ENCODE results near the gene WDR33.
"Not testable (repeated sequence)": the region's sequence is repeated elsewhere in the genome, so short reads cannot be mapped to it uniquely, and the experiment has no call there.

WDR33 gene

DNA sequence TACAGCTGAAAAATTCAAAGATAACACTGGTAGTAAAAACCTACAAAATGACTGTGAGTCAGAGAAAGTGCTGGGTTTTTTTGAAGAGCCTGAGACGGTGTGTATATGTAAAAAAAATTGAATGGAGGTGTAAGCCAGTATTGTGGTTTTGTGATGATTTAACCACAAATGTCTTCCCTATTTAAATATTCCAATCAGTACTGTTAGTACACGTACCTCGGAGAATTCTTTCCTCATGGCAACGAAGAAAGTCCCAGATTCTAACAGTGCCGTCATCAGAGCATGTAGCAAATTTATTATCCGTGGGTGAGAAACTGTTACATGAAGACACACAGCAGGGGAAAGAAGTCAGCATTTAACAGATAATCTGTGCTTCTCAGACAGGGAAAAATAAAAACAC lies 48.1 kb downstream of the WDR33 start:
- no peak overlapping the region for H3K4me3 ChIP-seq
- no peak overlapping the region for H3K27ac ChIP-seq
- TF ChIP-seq, protein P1, sequence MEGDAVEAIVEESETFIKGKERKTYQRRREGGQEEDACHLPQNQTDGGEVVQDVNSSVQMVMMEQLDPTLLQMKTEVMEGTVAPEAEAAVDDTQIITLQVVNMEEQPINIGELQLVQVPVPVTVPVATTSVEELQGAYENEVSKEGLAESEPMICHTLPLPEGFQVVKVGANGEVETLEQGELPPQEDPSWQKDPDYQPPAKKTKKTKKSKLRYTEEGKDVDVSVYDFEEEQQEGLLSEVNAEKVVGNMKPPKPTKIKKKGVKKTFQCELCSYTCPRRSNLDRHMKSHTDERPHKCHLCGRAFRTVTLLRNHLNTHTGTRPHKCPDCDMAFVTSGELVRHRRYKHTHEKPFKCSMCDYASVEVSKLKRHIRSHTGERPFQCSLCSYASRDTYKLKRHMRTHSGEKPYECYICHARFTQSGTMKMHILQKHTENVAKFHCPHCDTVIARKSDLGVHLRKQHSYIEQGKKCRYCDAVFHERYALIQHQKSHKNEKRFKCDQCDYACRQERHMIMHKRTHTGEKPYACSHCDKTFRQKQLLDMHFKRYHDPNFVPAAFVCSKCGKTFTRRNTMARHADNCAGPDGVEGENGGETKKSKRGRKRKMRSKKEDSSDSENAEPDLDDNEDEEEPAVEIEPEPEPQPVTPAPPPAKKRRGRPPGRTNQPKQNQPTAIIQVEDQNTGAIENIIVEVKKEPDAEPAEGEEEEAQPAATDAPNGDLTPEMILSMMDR (IDR thresholded peaks at IDR 0.05), result no peak
- DNase-seq (ENCODE audit: low spot score), result no peak

DNA sequence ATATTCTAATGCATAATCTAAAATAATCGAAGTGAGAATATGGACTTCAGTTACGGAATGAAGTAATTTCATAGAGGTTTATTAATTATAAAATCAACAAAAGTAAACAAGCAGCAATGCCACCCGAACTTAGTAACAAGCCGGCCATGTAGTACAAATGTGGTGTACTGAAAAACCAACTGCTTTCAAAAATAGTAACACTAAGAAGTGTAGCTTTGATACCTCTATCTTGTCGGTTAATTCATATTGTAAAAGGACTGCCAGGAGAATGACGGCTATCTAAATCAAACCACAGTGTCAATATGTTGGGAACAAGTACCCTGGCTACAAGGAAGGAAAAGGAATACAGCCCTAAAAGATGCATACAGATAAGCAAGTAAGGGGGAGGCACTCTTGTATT lies 48.5 kb downstream of the WDR33 start:
- no peak for DNase-seq (ENCODE audit: low spot score)
- TF ChIP-seq, protein P1 (IDR thresholded peaks at IDR 0.05), result no peak
- Histone ChIP-seq H3K27ac (no peak overlapping the region), H3K4me3 (no peak overlapping the region)

DNA sequence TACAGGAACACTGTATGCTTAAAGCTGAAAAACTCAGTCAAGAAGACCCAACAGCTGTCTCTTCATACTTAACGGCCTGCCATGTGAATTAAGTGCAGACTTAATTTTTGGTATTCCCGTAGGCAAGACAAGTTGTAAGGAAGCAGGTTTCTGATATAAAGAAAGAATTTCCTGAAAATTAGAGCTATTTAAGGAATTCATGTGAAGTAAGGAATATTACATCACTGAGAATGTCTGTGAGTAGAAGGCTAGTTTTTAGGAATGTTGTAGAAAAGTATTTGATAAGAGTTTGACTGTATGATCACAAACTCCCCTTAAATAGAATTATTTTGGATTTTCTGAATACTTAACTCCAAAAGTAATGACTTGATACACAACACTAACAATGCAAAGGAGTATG lies 51.0 kb downstream of the WDR33 start:
- TF ChIP-seq, protein P1 (IDR thresholded peaks at IDR 0.05), result no peak
- Histone ChIP-seq H3K27ac (no peak overlapping the region), H3K4me3 (no peak overlapping the region)
- DNase-seq (ENCODE audit: low spot score), result no peak

DNA sequence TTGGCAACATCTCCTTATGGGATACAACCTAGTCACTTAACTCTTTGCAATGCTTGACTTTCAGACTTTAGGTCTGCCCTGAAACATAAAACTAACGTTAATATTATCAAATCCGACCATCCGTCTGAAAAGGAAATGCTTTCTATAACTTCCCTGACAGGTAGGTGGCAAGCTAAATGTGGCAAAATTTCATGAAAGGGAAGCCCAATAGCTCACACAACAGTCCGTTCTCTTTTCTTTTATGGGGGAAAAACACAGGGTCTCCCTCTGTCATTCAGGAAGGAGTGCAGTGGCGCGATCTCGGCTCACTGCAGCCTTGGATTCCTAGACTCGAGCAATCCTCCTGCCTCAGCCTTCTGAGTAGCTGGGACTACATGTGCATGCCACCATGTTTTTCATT lies 56.8 kb downstream of the WDR33 start:
- TF ChIP-seq, protein P1 (IDR thresholded peaks at IDR 0.05), result no peak
- no peak overlapping the region for H3K27ac ChIP-seq
- no peak overlapping the region for H3K4me3 ChIP-seq
- DNase-seq (ENCODE audit: low spot score), result no peak

DNA sequence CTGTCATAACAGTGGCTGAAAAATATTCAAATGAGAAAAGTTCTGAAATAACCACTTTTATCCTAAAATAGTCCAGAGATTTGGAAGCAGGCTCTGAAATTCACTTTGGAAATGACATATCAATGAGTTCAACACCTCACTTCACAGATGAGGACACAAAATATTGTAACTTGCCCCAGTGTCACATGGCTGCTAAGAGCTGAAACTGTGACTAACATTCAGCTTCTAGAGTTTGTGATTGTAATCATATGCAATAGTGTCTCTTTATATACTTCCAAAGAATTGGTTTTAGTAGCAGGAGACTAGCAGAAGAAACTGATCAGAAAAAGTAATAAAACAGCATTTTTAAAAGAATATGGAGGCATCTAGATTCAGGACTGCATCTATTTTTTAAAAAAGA lies 57.6 kb downstream of the WDR33 start:
- no peak overlapping the region for H3K4me3 ChIP-seq
- TF ChIP-seq, protein P1 (IDR thresholded peaks at IDR 0.05), result no peak
- DNase-seq (ENCODE audit: low spot score), result no peak
- no peak overlapping the region for H3K27ac ChIP-seq

DNA sequence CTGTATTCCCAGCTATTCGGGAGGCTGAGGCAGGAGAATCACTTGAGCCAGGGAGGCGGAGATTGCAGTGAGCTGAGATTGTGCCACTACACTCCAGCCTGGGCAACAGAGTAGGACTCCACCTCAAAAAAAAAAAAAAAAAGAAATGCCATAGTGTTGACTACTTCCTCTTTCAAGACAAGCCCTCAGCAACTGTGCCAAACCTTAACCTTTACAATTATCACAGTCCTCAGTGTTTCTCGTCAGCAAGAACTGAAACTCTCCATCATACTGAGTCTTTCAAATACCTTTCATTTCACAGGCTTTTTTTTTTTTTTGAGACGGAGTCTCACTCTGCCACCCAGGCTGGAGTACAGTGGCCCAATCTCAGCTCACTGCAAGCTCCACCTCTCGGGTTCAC lies 61.4 kb downstream of the WDR33 start:
- not testable (repeated sequence) for H3K4me3 ChIP-seq; DNase-seq (ENCODE audit: low spot score); H3K27ac ChIP-seq

DNA sequence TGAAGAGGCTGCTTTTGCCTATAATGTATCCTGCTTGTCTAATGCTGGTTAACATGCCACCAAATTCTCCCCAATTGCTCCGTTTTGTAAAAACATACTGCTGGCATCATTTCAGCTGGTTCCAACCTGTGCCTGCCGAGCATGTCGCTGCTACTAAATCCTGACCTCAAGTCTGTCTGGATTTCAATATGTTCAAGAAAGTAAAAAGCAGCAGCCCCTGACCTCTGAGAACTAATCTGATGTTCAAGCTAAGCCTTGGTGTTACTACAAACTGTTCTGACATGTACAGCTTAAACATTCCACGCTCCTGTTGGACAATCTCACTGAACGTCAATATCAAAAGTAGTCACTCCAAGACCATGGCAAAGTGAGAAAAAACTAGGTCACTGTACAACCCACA lies 63.4 kb downstream of the WDR33 start:
- Histone ChIP-seq H3K4me3 (no peak overlapping the region), H3K27ac (no peak overlapping the region)
- no peak for DNase-seq (ENCODE audit: low spot score)
- TF ChIP-seq, protein P1 (IDR thresholded peaks at IDR 0.05), result no peak

DNA sequence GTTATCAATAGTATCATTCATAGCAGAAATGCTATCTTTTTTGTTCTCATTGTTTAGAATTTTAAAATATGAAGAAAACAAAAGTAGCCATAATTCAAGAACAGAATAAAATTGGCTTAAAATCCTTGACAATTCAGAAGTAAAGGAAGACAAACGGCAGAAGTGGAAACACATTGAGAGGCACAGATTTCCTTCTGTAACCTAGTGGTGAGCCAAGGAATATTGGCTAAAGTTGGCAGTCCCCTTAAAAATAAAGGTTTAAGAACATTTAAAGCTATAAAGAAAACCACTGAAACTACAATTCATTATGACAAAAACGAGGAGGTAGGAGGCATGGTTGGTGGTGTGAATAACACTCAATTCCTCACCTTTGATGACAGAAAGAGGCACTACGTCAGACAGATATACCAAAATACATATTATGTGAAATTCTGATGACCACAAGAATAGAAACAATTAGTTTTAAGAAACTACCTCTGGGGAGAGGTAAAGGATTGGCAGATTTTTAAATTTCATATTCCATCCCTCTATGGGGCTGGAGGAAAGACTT lies 67.4 kb downstream of the WDR33 start:
- TF ChIP-seq, protein P1 (IDR thresholded peaks at IDR 0.05), result no peak
- no peak for DNase-seq (ENCODE audit: low spot score)
- H3K4me3 ChIP-seq, result no peak overlapping the region
- H3K27ac ChIP-seq, result no peak overlapping the region

Measured in coronary artery (tissue), 2 donors.